Measurements from ENCODE around the gene F12.

- no peak for TF ChIP-seq CTCF (IDR thresholded peaks at IDR 0.05)
- TF ChIP-seq POLR2A (IDR thresholded peaks at IDR 0.05), result no peak
- no peak for TF ChIP-seq EP300 (IDR thresholded peaks at IDR 0.05)
Observed at GRCh38 chr5:177356746-177357145, 52.6 kb downstream of the F12 start.
